NCI-H510A (cell line): ENCODE measurements around the gene RUSF1.
A peak's percentile ranks its signal among the peaks of the same experiment; 100 is the strongest.

Experiments used
- DNase-seq: peaks from one replicate; lab custom pipeline; 2025; lab: John Stamatoyannopoulos, UW

The RUSF1 gene

DNA sequence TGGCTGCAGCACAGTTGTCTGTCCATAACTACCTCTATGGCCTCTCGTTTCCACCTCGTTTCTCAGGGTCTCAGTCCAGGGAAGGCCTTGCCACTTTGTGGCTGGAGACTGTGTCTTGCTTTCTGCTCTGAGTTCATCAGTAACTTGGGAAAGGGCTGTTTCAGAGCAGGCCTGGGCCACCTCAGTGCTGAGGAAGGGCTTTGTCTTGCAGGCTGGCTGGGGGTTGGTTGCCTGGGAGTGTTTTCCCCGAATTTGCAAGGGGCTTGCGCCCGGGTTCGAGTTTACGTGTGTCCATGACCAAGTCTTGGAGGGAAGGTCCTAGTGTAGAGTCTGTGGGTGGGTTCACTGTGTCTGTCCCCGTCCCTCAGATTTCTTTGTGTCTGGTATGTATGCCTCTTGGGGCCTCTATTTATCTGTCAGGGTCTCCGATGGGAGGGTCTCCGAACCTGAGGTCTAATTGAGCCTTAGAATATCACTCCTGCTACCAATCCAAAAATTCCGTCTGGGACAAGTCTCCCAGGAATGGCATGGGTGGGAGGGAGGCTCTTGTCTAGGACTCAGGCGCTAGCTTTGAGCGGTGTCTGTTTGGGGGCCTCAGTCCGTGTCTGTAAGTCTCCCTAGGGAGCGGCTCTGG is 36.8 kb downstream of the RUSF1 start:
- no peak for DNase-seq

DNA sequence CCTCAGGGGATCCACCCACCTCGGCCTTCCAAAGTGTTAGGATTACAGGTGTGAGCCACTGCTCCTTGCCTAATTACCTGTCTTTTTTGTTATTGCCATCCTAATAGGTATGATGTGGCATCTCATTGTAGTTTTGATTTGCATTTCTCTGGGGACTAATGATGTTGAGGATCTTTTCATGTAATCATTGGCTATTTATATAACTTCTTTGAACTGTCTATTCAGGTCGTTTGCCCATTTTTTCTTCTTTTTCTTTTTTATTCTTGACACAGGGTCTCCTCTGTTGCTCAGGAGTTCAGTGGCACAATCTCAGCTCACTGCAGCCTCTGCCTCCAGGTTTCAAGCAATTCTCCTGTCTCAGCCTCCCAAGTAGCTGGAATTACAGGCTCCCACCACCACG is 37.6 kb downstream of the RUSF1 start:
- no peak for DNase-seq

DNA sequence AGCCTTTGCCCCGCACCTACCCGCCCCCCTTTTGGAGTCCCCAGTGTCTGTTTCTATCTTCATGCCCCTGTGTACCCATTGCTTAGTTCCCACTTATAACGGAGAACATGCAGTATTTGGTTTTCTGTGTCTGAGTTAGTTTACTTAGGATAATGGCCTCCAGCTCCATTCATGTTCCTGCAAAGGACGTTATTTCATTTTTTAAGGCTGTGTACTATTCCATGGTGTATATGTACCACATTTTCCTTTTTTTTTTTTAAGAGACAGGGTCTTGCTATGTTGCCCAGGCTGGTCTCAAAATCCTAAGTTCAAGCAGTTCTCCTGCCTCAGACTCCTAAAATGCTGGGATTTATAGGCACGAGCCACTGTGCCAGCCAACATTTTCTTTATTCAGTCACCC is 40.3 kb downstream of the RUSF1 start:
- no peak for DNase-seq

DNA sequence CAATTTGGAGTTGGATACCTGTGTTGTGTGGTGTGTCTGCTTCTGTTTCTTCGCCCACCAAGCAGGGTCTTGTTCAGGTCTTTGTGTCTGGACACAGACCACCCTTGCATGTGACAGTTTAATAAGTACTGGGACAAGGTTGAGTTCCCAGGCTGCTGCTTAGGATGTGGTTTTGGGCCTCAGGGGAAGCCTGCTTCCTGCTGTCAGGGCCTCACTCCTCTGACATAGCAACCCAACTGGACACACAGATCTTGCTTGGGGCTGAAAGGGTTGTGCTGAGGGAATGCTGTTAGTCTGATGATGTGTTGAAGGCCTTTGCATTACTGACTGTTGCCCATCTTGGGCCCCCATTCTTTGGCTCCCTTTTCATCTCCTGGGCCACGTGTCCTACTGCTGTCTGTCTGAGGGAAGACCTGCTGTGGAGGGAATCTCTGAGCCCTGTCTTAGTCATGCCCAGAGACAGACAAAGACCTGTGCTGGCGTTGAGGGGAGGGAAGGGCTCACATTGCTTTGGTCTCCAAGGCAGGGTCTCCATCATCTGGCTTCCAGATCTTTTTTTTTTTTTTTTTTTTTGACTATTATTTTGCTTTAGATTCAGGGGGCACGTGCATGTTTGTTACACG is 40.9 kb downstream of the RUSF1 start:
- DNase-seq: no peak

DNA sequence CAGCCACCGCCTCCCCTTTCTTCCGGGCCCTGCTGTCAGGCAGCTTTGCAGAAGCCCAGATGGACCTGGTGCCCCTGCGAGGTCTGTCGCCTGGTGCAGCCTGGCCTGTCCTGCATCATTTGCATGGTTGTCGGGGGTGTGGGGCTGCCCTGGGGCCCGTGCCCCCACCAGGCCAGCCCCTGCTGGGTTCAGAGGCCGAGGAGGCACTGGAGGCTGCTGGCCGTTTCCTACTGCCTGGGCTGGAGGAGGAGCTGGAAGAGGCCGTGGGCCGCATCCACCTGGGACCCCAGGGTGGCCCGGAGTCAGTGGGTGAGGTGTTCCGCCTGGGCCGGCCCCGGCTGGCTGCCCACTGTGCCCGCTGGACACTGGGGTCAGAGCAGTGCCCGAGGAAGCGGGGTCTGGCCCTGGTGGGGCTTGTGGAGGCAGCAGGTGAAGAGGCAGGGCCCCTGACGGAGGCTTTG is 41.8 kb downstream of the RUSF1 start:
- DNase-seq: no peak

DNA sequence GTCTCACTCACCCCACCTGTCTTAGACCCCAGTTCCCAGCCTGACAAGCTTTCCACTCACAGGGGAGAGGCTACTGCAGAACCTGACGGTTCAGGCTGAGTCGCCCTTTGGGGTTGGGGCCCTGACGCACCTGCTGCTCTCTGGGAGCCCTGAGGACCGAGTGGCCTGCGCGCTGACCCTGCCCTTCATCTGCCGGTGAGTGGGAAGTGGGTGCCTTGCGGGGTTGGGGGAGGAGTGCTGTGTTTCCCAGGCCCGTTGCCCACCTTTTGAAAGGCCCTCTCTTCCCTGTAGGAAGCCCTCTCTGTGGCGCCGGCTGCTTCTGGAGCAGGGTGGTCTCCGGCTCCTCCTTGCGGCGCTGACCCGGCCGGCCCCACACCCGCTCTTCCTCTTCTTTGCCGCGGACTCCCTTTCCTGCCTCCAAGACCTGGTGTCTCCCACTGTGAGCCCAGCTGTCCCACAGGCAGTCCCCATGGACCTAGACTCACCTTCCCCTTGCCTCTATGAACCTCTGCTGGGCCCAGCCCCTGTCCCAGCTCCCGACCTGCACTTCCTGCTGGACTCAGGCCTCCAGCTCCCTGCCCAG is 42.3 kb downstream of the RUSF1 start:
- DNase-seq: no peak

DNA sequence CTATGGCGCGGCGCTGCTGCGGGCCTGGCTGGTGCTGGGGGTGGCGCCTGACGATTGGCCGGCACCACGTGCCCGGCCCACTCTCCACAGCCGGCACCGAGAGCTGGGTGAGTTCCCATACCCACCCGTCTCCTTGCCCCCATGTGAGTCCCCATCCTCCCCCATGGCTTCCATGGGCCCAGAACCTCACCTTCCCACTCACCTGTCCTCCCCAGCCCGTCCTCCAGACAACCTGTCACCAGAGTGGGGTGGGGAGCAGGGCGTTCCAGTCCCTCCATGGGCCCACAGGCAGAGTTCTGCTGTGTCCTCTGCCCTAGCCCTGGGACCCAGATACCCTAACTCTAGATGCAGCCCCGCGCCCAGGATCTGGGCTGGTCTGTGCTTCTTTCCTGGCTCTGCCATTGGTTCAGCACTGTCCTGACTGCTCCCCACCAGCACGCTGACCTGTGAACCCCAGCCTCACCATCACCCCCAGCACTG is 43.4 kb downstream of the RUSF1 start:
- DNase-seq: no peak

DNA sequence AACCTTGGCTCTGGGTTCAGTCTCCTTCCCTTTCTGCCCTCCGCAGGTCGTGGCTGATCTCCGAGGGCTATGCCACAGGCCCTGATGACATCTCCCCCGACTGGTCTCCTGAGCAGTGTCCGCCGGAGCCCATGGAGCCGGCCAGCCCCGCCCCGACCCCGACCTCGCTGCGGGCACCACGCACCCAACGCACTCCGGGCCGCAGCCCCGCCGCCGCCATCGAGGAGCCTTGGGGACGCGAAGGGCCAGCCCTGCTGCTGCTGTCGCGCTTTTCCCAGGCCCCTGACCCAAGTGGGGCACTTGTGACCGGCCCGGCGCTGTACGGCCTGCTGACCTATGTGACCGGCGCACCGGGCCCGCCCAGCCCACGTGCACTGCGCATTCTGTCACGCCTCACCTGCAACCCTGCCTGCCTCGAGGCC is 43.8 kb downstream of the RUSF1 start:
- DNase-seq: no peak

DNA sequence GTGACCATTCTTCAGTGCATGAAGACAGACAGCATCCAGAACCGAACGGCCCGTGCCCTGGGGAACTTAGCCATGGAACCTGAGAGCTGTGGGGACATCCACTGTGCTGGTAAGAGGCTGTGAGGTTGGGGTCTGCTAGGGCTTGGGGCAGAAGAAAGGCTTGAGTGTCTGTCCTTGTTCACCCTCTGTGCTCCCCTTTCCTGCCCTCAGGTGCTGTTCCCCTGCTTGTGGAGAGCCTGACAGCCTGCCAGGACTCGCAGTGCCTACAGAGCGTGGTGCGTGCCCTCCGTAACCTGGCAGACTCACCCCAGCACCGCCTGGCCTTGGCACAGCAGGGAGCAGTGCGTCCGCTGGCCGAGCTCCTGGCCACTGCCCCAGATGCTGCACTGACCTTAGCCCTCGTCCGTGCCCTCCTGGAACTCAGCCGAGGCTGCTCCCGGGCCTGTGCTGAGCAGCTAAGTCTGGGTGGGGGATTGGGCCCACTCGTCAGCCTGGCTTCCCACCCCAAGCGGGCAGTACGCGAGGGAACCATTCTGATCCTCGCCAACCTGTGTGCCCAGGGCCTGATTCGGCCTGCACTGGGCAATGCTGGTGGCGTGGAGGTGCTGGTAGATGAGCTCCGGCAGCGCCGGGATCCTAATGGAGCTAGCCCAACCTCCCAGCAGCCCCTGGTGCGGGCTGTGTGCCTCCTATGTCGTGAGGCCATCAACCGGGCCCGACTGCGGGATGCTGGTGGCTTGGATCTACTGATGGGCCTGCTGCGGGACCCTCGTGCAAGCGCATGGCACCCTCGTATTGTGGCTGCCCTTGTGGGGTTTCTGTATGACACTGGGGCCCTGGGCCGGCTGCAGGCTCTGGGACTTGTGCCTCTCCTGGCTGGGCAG is 46.0 kb downstream of the RUSF1 start:
- no peak for DNase-seq

DNA sequence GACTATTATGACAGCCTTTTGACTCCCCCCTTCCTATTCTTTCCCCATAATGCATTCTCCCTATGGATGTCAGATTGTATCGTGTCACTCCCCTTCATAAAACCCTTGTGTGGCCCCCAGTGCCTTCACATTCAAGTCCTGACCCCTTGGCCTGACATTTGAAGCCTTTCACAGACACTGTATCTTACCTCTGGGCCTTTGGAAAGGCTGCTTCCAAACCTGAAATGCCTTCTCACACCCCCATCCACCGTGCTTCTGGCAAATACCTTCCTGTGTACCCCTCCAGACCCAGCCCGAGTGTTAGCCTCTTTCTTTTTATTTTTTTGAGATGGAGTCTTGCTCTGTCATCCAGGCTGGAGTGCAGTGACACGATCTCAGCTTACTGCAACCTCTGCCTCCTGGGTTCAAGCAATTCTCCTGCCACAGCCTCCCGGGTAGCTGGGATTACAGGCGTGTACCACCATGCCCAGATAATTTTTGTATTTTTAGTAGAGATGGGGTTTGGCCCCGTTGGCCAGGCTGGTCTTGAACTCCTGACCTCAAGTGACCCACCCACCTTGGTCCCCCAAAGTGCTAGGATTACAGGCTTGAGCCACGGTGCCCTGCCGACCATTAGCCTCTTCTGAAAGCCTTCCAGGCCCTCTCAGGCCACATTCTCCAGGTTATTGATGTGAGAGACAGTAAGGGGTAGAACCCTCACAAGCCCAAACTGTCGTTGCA is 46.8 kb downstream of the RUSF1 start:
- no peak for DNase-seq

DNA sequence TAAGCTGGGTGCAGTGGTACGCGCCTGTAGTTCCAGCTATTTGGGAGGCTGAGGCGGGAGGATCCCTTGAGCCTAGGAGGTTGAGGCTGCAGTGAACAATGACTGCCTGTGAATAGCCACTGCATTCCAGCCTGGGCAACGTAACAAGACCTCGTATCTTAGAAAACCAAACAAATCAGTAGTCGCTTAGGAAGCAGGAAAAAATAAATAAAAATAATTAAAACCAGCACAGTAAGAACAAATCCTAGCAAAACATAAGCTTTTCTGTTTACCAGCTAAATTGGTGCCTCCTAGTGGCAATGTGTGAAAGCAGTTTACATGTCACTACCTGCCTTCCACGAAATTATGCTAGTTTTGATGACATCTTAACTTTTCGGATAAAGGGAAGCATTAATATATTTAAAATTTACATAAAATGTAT is 47.6 kb downstream of the RUSF1 start:
- DNase-seq: no peak

DNA sequence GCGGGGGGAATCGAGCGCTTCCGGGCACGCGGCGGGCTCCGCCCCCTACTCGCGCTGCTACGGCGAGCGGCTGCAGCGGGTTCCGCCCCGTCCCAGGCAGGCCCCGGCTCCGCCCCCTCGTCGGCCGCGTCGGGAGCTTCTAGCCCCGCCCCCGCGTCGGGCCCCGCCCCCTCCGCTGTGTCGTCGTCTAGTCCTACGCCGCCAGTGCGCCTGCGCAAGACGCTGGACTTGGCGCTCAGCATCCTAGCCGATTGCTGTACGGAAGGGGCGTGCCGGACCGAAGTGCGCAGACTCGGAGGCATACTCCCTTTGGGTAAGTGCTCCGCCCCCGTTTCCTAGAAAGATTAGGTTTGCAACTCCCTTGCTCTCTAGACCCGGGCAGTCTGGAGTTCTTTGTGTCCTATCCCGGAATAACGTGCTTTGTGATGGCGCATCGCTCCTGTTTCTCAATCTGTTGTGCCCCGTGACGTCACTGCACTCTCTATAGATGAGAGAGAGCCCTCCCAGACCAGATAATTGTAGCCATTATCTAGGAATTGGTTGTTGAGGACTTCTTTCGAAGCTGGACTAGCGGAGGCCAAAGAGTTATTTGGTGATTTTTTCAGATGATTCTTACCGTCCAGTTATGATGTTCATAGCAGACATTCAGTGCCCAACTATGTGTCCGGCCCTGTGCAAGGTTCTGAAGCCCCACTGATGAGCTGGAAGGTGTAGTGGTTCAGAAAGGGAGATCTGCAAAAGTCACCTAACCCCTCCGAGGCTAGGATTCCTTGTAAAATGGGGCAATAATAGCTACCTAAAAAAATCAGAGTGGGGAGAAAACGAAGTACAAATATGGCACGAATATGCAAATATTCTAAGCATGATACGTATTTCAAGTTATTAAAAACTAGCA is 48.3 kb downstream of the RUSF1 start:
- peak; percentile 99 for DNase-seq

DNA sequence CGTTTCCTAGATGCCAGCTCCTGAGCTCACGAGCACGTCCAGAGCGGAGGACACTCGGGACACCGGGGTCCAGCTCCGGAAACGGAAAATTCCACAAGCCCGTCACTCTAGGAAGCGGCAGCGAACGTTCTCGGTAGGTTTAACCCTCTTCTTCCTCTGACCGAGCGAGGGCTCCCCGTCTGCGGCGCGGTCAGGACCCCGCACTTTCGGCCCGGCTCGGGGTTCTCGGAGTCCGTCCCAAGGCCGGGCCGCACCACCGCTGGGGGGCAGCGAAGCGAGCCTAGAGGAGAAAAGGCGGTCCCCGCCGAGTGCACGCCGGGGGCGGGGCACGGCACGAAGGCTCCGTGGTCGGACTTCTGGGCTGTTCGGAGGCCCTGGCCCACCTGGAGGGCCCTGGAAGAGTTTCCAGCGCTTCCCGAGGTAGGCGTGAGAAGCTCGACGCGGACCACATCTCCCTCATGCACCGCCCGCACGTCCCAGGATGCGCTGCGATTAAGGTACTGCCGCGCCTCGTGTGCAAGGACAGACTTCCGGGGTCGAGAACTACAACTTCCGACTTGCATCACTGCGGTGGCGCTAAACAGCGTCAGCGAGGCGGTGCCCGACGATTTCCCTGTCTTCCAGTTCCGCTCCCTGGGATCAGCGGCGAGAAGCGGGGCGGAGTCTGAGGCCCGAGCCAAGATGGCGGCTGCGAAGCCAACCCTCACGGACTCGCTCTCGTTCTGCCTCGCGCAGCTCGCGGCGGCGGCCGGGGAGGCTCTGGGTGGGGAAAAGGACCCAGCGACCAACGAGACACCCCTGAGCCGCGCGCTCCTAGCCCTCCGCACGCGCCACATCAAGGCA is 49.1 kb downstream of the RUSF1 start, which contains the start of gene ARMC5:
Gene ARMC5 (plus strand): TSS at position 658 of the 843 bp plus-strand sequence. CDS start 24 bp downstream, at position 682.
- DNase-seq: peak; percentile 96

DNA sequence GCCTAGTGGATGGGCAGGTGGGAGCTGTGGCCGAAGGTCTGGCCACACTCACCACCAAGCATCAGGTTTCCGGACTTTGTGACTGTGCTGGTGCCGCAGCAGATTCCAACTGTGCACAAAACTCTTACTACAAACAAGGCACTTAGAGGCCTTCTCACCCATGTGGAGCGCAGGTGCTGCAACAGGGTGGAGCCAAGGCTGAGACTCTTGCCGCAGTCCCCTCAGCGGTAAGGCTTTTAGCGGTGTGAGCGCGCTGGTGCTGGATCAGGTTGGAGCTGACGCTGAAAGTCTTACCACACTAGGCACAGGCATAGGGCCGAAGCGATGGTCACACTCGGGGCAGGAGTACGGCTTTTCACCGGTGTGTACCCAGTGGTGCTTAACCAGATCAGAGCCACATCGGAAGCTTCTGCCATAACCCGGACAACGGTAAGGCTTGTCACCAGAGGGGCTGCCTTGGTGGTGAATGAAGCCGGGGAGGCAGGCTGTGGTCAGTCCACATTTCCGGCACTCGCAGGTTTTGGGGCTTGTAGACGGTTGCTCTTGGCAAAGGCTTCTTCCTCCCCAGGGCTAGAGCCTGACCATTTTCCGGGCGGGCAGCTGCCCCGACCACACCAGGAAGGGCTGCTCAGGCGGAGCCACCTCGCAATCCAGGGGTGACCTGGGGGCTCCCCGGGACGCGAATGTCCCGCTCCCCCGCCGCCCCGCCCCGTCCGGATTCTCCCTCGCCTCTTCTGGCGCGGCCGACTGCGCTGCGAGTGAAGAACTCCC is 49.9 kb downstream of the RUSF1 start:
- DNase-seq: peak; percentile 77

DNA sequence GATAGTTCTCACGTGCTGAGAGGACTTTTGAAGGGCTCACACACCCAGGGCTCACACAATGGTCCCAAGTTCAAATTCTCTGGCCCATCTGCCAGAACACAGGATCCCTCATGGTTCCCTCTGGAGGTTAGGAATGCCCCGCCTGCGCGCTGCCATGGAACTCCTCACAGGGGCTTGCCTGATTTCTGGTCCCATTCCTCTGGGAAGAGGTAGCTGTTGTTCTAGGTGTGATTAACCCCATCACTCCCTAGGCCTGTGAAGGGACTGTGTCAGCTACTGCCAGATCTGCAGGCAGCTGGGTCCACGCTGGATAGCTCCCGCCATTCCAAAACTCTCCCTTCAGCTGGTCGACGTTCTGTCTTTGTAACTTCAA is 51.2 kb downstream of the RUSF1 start:
- DNase-seq: no peak

DNA sequence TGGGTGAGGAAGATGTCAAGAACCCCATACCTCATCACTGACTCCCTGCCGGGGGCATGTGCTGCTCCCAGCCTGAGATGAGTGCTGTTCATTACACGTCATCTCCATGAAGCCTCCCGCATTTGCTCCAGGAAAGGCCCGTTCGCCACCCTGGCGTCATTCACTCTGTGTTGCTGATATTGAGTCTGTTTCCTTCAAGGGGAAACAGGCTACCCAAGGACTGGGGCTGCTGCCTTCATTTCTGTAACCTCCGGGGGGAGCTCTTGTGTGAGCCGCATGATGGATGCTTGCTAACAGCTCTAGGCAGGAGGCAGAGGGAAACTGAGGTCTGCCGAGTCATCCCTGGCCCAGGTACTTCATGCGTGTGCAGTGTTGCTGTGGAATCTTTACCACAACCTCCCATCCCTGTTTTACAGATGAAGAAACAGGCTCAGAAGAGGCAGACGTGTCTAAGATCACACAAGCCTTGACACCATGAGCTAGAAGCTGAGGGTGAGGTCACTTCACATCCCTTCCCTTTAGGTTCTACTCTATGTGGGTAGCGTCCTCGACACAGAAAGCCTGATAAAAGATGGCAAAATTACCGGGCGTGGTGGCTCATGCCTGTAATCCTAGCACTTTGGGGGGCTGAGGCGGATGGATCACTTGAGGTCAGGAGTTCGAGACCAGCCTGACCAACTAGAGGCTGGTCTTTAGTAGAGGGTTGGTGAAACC is 52.4 kb downstream of the RUSF1 start:
- no peak for DNase-seq

DNA sequence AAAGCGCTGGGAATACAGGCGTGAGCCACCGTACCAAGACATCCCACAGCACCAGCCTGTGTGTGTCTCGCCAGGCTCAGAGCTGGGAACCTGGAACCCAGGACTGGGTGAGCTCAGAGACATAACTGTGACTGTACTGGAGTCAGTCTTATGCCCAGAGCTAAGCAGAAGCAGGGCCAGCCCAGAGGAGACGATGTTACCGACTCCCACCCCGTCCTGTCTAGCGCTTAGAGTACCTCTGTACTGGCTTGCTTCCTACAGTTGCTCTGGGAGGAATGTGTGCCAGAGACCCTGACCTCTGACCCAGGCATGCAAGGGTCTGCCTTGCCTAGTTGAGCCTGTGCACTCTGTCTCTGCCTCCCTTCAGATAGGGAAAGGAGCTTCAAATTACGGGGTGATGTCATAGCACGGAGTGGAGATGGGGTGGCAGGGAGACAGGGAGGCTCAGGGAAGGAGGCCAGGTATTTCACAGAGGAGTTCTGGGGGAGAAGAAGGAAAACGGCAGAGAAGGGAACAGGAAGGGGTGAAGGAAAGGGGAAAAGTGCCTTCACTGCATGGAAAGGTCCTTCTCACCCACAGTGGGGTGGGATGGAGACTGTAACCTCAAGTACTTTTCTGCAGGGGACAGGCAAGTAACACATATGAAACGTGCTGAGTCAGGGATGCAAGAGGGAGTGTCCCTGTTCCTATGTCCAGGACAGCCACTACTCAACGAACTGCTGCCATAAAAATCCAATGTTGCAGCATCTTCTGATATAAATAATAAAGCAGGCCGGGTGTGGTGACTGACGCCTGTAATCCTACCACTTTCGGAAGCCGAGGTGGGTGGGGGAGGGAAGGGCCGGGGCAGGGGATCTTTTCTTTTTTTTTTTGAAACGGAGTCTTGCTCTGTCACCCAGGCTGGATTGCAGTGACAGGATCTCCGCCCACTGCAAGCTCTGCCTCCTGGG is 54.7 kb downstream of the RUSF1 start:
- DNase-seq: no peak
